HL-60 (cell line): ENCODE measurements around the gene TNFSF15.

Source experiments
- DNase-seq, 2 experiments: peaks; one replicate each; pipeline ENCODE4 v3.0.0-alpha.2; 2010 to 2020; ENCODE audit warnings: low read depth in 1 of 2, low spot score in 1 of 2
- H3K27ac ChIP-seq: fragments of 250-450 bp; sonication (Bioruptor Pico); replicated peaks from 2 replicates; pipeline ENCODE4 v1.5.1; 2020; ENCODE audit warnings: mild to moderate bottlenecking, moderate library complexity
- H3K27me3 ChIP-seq: fragments of 250-450 bp; sonication (Bioruptor Pico); 2 replicates; pipeline ENCODE4 v1.5.1; 2021; ENCODE audit warnings: mild to moderate bottlenecking, moderate library complexity; ENCODE audit not compliant: insufficient read depth, poor library complexity, severe bottlenecking
- H3K4me3 ChIP-seq: replicated peaks from 2 replicates; pipeline ENCODE4 v1.5.1; 2011; ENCODE audit warnings: mild to moderate bottlenecking, control low read depth, low read length; ENCODE audit not compliant: insufficient read depth
- CTCF ChIP-seq: IDR thresholded peaks from one replicate; pipeline ENCODE4 v1.5.1; 2011; ENCODE audit warnings: low read length, control low read depth, inconsistent platforms; ENCODE audit not compliant: insufficient read depth
- GABPA ChIP-seq: IDR thresholded peaks from 2 replicates; pipeline ENCODE4 v1.6.1; 2012; ENCODE audit warnings: low read depth
- POLR2AphosphoS5 ChIP-seq: IDR thresholded peaks from 2 replicates; pipeline ENCODE4 v1.6.1; 2012; ENCODE audit warnings: low read depth
- REST ChIP-seq: IDR thresholded peaks from 2 replicates; pipeline ENCODE4 v1.6.1; 2012; ENCODE audit warnings: low read depth; ENCODE audit not compliant: insufficient replicate concordance
- SPI1 ChIP-seq: IDR thresholded peaks from 2 replicates; pipeline ENCODE4 v1.6.1; 2012; ENCODE audit warnings: low read depth, mild to moderate bottlenecking, borderline replicate concordance

The TNFSF15 gene

GRCh38 chr9:114761523-114761922 lies 44.3 kb downstream of the TNFSF15 start:
- DNase-seq = no peak
- no peak overlapping the region for H3K4me3 ChIP-seq
- no peak overlapping the region for H3K27ac ChIP-seq
- TF ChIP-seq GABPA (no peak), POLR2AphosphoS5 (no peak), CTCF (no peak), SPI1 (no peak), REST (no peak)
- peaks cover 3% of the 10 kb centered on the region for H3K27me3 ChIP-seq

GRCh38 chr9:114759512-114760341 lies 46.1 kb downstream of the TNFSF15 start:
- Histone ChIP-seq H3K27ac (no peak overlapping the region), H3K27me3 (peaks cover 3% of the 10 kb centered on the region)
- TF ChIP-seq GABPA (no peak), POLR2AphosphoS5 (no peak), CTCF (no peak), SPI1 (no peak), REST (no peak)

GRCh38 chr9:114757984-114758383 lies 47.9 kb downstream of the TNFSF15 start:
- H3K4me3 ChIP-seq = no peak overlapping the region
- no peak overlapping the region for H3K27ac ChIP-seq
- DNase-seq = no peak
- no peak for TF ChIP-seq POLR2AphosphoS5
- no peak for TF ChIP-seq SPI1
- no peak for TF ChIP-seq GABPA
- peaks cover 3% of the 10 kb centered on the region for H3K27me3 ChIP-seq

More at GRCh38 chr9:114759512-114760341, 46.1 kb downstream of the TNFSF15 start:
- DNase-seq = no peak
- no peak overlapping the region for H3K4me3 ChIP-seq

GRCh38 chr9:114757395-114757794 lies 48.4 kb downstream of the TNFSF15 start:
- no peak for DNase-seq
- H3K27ac ChIP-seq = no peak overlapping the region
- no peak for TF ChIP-seq CTCF
- TF ChIP-seq SPI1 = no peak
- no peak for TF ChIP-seq GABPA
- no peak for TF ChIP-seq REST
- no peak for TF ChIP-seq POLR2AphosphoS5
- peaks cover 3% of the 10 kb centered on the region for H3K27me3 ChIP-seq
- H3K4me3 ChIP-seq = no peak overlapping the region
